Measurements from ENCODE around the gene SSNA1.

SSNA1 gene

GRCh38 chr9:137156567-137157375, 31.7 kb upstream of the SSNA1 start:
- DNase-seq, result no peak

- DNase-seq, result no peak
These were observed 30.7 kb upstream of the SSNA1 start for GRCh38 chr9:137157618-137158415.

DNA sequence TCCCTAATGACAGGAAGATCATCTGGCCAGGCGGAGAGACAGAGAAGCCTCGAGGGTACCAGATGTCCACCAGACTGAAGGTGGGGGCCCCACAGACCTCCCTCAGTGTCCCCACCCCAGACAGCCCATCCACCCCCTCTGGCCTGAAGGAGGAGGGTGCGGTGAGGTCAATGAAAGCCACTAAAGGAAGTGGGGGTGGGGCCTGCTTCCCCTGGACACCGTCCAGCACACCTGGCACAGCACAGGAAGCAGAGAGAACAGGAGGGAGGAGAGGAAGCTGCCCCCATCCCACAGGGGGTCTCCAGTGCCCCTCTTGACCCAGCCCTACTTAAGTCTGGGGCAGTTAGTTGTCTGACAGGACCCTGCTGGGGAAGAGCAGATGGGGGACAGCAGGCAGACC, 29.9 kb upstream of the SSNA1 start:
- no peak for DNase-seq

- DNase-seq, result no peak
These were observed 29.1 kb upstream of the SSNA1 start for GRCh38 chr9:137159105-137160053.

DNA sequence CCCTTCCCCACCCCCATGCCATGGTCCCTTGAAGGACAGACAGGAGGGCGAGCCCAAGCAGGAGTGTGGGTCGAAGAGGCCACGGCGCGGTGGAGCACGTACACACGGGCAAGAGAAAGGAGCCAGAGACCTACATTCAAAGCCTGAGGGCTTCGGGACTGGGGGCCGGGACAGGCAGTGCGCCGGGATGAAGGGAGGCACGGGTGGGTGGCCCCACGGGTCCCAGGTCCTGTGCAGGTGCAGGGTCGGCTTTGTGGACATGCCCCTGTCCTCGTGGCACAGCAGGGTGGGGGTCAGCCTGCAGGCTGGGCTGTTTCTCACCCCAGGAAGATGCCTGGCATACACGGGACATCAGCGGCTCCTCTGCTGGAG, 28.4 kb upstream of the SSNA1 start:
- DNase-seq, result no peak

DNA sequence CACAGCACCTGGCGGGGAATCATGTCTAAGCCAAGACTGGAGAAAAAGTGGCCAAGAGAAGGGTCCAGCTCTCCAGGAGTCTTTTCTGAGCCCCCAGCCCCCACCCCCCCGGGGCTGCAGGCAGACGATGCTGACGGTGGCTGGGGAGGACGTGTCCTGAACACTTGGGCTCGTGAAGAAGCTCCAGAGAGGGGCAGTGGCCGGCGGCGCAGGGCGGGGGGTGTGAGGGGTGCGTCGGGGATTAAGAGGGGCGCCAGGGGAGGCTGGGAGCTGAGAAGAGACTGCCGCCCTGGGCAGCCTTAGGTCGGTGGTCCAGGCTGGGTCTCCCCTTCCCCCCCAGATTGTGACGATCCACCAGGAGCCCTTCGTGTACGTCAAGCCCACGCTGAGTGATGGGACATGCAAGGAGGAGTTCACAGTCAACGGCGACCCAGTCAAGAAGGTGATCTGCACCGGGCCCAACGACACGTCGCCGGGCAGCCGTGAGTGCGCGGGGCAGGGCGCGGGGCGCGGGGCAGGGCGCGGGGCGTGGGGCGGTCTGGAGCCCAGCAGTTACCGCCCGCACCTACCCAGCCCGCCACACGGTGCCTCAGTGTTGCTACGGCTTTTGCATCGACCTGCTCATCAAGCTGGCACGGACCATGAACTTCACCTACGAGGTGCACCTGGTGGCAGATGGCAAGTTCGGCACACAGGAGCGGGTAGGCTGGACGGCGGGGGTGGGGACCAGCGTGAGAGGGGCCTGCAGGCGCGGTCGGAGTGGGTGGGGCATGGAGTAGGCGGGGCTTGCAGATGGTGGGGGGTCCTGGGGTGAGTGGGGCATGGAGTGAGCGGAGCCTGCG, 27.5 kb upstream of the SSNA1 start:
- no peak for DNase-seq

DNA sequence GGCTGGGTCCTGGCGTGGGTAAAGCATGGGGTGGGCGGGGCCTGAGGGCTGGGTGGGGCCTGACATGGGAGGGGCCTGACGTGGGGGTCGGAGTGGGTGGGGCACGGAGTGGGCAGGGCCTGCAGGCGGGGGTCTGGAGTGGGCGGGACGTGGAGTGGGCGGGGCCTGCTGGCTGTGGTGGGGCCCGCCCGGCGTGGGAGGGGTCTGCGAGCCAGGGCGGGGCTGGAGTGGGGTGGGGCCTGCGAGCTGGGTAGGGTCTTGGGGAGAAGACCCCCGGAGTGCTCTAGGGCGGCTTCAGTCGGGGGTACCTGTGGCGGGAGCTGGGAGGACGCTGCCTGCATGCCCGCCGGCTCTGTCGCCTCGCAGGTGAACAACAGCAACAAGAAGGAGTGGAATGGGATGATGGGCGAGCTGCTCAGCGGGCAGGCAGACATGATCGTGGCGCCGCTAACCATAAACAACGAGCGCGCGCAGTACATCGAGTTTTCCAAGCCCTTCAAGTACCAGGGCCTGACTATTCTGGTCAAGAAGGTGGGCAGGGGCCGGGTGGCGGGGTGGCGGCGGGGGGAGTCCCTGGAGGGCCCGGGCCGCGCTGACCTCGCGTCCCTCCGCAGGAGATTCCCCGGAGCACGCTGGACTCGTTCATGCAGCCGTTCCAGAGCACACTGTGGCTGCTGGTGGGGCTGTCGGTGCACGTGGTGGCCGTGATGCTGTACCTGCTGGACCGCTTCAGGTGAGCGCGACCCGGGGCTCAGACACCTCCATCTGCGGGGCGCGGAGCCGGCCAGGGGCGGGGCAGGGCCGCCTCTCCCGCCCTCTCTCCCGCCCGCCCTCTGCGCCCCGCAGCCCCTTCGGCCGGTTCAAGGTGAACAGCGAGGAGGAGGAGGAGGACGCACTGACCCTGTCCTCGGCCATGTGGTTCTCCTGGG, 26.7 kb upstream of the SSNA1 start:
- no peak for DNase-seq

DNA sequence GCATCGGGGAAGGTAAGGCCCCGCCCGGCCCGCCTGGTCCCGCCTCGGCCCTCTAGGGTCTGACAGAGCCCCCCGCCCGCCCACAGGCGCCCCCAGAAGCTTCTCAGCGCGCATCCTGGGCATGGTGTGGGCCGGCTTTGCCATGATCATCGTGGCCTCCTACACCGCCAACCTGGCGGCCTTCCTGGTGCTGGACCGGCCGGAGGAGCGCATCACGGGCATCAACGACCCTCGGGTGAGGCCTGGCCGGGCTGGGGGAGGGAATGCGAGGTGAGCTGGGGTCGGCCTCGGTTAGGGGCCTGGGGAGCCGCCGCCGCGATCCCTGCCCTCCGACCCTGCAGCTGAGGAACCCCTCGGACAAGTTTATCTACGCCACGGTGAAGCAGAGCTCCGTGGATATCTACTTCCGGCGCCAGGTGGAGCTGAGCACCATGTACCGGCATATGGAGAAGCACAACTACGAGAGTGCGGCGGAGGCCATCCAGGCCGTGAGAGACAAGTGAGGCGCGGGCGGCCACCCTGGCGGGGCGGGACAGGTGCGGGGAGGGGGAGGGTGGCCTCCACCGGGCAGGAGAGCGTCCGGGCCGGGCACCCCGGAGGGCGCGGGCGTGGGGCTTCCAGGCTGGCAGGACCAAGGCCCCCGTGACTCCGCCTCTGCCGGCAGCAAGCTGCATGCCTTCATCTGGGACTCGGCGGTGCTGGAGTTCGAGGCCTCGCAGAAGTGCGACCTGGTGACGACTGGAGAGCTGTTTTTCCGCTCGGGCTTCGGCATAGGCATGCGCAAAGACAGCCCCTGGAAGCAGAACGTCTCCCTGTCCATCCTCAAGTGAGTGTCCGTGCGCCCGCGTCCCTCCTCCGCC, 25.7 kb upstream of the SSNA1 start:
- DNase-seq, result no peak

- no peak for DNase-seq
These were observed 25.1 kb upstream of the SSNA1 start for GRCh38 chr9:137163365-137163715.

DNA sequence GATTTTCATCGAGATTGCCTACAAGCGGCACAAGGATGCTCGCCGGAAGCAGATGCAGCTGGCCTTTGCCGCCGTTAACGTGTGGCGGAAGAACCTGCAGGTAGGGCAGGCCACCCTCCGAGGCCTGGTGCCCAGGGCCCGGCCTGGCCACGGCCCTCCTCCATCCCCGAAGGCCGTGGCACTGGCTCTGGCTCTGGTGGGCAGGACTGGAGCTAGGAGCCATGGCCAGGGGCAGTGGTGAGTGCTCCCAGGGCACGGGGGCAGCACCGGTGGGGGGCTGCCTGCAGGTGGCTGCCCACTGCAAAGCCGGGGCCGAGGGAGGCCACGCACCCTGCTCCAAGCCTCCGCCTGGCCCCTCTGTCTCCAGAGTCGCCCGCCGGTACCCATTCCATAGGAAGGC, 24.7 kb upstream of the SSNA1 start:
- no peak for DNase-seq

GRCh38 chr9:137164370-137165249, 23.9 kb upstream of the SSNA1 start:
- DNase-seq, result no peak

GRCh38 chr9:137165250-137165836, 23.1 kb upstream of the SSNA1 start:
- DNase-seq, result no peak

GRCh38 chr9:137166380-137167229, 21.9 kb upstream of the SSNA1 start:
- no peak for DNase-seq

DNA sequence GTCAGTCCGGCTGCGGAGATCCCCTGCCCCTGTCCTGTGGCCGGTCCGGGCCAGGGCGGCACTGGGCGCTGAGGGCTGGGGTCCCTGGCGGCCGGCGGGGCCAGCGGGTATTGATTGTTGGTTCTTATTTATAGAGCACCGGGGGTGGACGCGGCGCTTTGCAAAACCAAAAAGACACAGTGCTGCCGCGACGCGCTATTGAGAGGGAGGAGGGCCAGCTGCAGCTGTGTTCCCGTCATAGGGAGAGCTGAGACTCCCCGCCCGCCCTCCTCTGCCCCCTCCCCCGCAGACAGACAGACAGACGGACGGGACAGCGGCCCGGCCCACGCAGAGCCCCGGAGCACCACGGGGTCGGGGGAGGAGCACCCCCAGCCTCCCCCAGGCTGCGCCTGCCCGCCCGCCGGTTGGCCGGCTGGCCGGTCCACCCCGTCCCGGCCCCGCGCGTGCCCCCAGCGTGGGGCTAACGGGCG, 21.2 kb upstream of the SSNA1 start:
- no peak for DNase-seq

DNA sequence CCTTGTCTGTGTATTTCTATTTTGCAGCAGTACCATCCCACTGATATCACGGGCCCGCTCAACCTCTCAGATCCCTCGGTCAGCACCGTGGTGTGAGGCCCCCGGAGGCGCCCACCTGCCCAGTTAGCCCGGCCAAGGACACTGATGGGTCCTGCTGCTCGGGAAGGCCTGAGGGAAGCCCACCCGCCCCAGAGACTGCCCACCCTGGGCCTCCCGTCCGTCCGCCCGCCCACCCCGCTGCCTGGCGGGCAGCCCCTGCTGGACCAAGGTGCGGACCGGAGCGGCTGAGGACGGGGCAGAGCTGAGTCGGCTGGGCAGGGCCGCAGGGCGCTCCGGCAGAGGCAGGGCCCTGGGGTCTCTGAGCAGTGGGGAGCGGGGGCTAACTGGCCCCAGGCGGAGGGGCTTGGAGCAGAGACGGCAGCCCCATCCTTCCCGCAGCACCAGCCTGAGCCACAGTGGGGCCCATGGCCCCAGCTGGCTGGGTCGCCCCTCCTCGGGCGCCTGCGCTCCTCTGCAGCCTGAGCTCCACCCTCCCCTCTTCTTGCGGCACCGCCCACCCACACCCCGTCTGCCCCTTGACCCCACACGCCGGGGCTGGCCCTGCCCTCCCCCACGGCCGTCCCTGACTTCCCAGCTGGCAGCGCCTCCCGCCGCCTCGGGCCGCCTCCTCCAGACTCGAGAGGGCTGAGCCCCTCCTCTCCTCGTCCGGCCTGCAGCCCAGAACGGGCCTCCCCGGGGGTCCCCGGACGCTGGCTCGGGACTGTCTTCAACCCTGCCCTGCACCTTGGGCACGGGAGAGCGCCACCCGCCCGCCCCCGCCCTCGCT, 20.5 kb upstream of the SSNA1 start:
- DNase-seq, result peak; percentile 65

DNA sequence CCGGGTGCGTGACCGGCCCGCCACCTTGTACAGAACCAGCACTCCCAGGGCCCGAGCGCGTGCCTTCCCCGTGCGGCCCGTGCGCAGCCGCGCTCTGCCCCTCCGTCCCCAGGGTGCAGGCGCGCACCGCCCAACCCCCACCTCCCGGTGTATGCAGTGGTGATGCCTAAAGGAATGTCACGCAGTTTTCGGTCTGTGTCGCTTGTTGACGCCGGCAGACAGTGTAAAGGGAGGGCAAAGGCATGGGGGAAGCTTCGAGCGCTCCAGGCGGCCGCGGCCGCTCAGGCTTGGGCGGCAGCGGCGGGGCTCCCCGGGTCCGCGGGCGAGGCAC, 19.9 kb upstream of the SSNA1 start:
- no peak for DNase-seq

Measured in GF-D8 (cell line).